HCT116 (cell line): ENCODE data around the gene NFIC. TPM values are rescaled to one million over a fixed set of nuclear protein-coding genes. Genes with fewer than 3 reads are reported as not detected.

Experiments
- ATAC-seq: fragments of 200-7000 bp; cut with Tn5 transposase; 2 replicates; pipeline ENCODE4 v1.9.1; 2020; ENCODE audit warnings: mild to moderate bottlenecking, moderate library complexity
- BruUV-seq: library from RNA; stranded (reverse); fragments of 400-500 nt; replicated peaks from 2 replicates; lab custom pipeline; 2021; lab: Mats Ljungman, UMichigan
- CTCF ChIA-PET: fragments of 300-600 bp; sonication (Branson Sonifier 250); formaldehyde crosslinking; loops from one replicate; lab custom pipeline; 2021; ENCODE audit warnings: antibody characterized with exemption; lab: Charles Lee
- POLR2A ChIA-PET: fragments of 300-600, 350-600 bp; sonication (Branson Sonifier 250); formaldehyde crosslinking; loops from one replicate; lab custom pipeline; 2021; ENCODE audit warnings: antibody characterized with exemption; lab: Charles Lee
- RAD21 ChIA-PET, 2 experiments: fragments of 300-600 bp; sonication (Branson Sonifier 250); formaldehyde crosslinking; loops; one replicate each; lab custom pipeline; 2023; ENCODE audit warnings: low total read pairs in 2 of 2; ENCODE audit not compliant: uncharacterized antibody in 2 of 2, unreplicated experiment in 2 of 2, low non-redundant PET in 1 of 2; lab: Charles Lee
- DNase-seq: peaks from one replicate; pipeline ENCODE4 v3.0.0-alpha.2; 2010; ENCODE audit warnings: low read depth, low spot score
- H2AFZ ChIP-seq: fragments of 200-600 bp; shearing (Covaris generic), sonication (generic); 2 replicates; pipeline ENCODE4 v1.6.1; 2017; ENCODE audit warnings: low read depth, mixed run types, mixed read lengths, antibody characterized with exemption, low read length; ENCODE audit not compliant: poor library complexity, severe bottlenecking
- H3K27ac ChIP-seq: 2 replicates; pipeline ENCODE4 v1.5.1; 2012; ENCODE audit warnings: low read depth, low read length
- H3K27me3 ChIP-seq: fragments of 200-600 bp; sonication (generic); 2 replicates; pipeline ENCODE4 v1.6.1; 2016; ENCODE audit warnings: mixed run types, low read length, mixed read lengths; ENCODE audit not compliant: insufficient read depth
- H3K36me3 ChIP-seq, 2 experiments: fragments of 200-500 bp in 1 of 2; fragments of 200-600 bp in 1 of 2; sonication (Bioruptor generic) in 1 of 2; sonication (generic) in 1 of 2; 2 replicates each; pipeline versions ENCODE4 v1.5.1 to v1.6.1; 2014 to 2016; ENCODE audit warnings: low read length in 2 of 2, inconsistent platforms in 1 of 2, mixed read lengths in 1 of 2, mixed run types in 1 of 2; ENCODE audit not compliant: insufficient read depth in 2 of 2, control insufficient read depth in 1 of 2
- H3K4me1 ChIP-seq, 2 experiments: fragments of 200-600 bp in 1 of 2; sonication (generic) in 1 of 2; 2 replicates each; pipeline versions ENCODE4 v1.5.1 to v1.6.1; 2012 to 2017; ENCODE audit warnings: low read length in 2 of 2, inconsistent platforms in 1 of 2, mild to moderate bottlenecking in 1 of 2, mixed read lengths in 1 of 2, mixed run types in 1 of 2, moderate library complexity in 1 of 2; ENCODE audit not compliant: insufficient read depth in 2 of 2, control insufficient read depth in 1 of 2
- H3K4me2 ChIP-seq: fragments of 200-600 bp; sonication (generic); 2 replicates; pipeline ENCODE4 v1.6.1; 2017; ENCODE audit warnings: mixed run types, low read length, mixed read lengths
- H3K4me3 ChIP-seq, 2 experiments: fragments of 200-600 bp in 1 of 2; sonication (generic) in 1 of 2; replicated peaks in 1 of 2; 2 replicates each; pipeline ENCODE4 v1.5.1; 2011 to 2016; ENCODE audit warnings: low read length in 2 of 2, control low read depth in 1 of 2, low read depth in 1 of 2, mild to moderate bottlenecking in 1 of 2, mixed read lengths in 1 of 2, mixed run types in 1 of 2
- H3K79me2 ChIP-seq: fragments of 200-600 bp; sonication (generic); 2 replicates; pipeline ENCODE4 v1.6.1; 2017; ENCODE audit warnings: mild to moderate bottlenecking, mixed run types, low read length, moderate library complexity, mixed read lengths; ENCODE audit not compliant: insufficient read depth
- H3K9ac ChIP-seq: fragments of 200-600 bp; sonication (generic); 2 replicates; pipeline ENCODE4 v1.6.1; 2016; ENCODE audit warnings: low read length, mixed read lengths
- H3K9me2 ChIP-seq: fragments of 200-600 bp; sonication (generic), shearing (Covaris generic); 2 replicates; pipeline ENCODE4 v1.6.1; 2017; ENCODE audit warnings: mixed run types, mild to moderate bottlenecking, moderate library complexity; ENCODE audit not compliant: insufficient read depth
- H3K9me3 ChIP-seq, 2 experiments: fragments of 200-500 bp in 1 of 2; fragments of 200-600 bp in 1 of 2; sonication (Bioruptor generic) in 1 of 2; sonication (generic) in 1 of 2; 2 replicates each; pipeline ENCODE4 v1.6.1; 2014 to 2017; ENCODE audit warnings: low read length in 2 of 2, mixed read lengths in 2 of 2, inconsistent platforms in 1 of 2, low read depth in 1 of 2, mild to moderate bottlenecking in 1 of 2, mixed run types in 1 of 2, moderate library complexity in 1 of 2; ENCODE audit not compliant: control insufficient read depth in 1 of 2, insufficient read depth in 1 of 2
- H4K20me1 ChIP-seq: fragments of 200-600 bp; sonication (generic), shearing (Covaris generic); 2 replicates; pipeline ENCODE4 v1.6.1; 2017; ENCODE audit warnings: mixed run types, mild to moderate bottlenecking, moderate library complexity; ENCODE audit not compliant: insufficient read depth
- ATF3 ChIP-seq: IDR thresholded peaks from 2 replicates; pipeline ENCODE4 v1.6.1; 2012
- CBX3 ChIP-seq: IDR thresholded peaks from 2 replicates; pipeline ENCODE4 v1.6.1; 2012; ENCODE audit warnings: low read depth
- CEBPB ChIP-seq: IDR thresholded peaks from 2 replicates; pipeline ENCODE4 v1.6.1; 2012; ENCODE audit warnings: low read depth
- CTCF ChIP-seq, 3 experiments: fragments of 200-600 bp in 1 of 3; sonication (generic) in 1 of 3; IDR thresholded peaks in 2 of 3; conservative IDR thresholded peaks in 1 of 3; 2 replicates each; pipeline ENCODE4 v1.5.1; 2012 to 2017; ENCODE audit warnings: low read depth in 2 of 3, low read length in 2 of 3, antibody characterized with exemption in 1 of 3, borderline replicate concordance in 1 of 3, control low read depth in 1 of 3, mild to moderate bottlenecking in 1 of 3, mixed read lengths in 1 of 3, mixed run types in 1 of 3, moderate library complexity in 1 of 3; ENCODE audit not compliant: insufficient read depth in 1 of 3
- EGR1 ChIP-seq: IDR thresholded peaks from 2 replicates; pipeline ENCODE4 v1.6.1; 2012; ENCODE audit warnings: low read depth
- ELF1 ChIP-seq: IDR thresholded peaks from 2 replicates; pipeline ENCODE4 v1.6.1; 2012; ENCODE audit warnings: low read depth, borderline replicate concordance
- EZH2 ChIP-seq: fragments of 200-600 bp; sonication (generic); IDR thresholded peaks from 2 replicates; pipeline ENCODE4 v1.6.1; 2017; ENCODE audit warnings: antibody characterized with exemption, mixed run types
- EZH2phosphoT487 ChIP-seq: fragments of 200-600 bp; IDR thresholded peaks from 2 replicates; pipeline ENCODE4 v1.6.1; 2018; ENCODE audit warnings: antibody characterized with exemption, borderline replicate concordance
- FOSL1 ChIP-seq: IDR thresholded peaks from 2 replicates; pipeline ENCODE4 v1.6.1; 2012; ENCODE audit warnings: low read depth
- JUND ChIP-seq: IDR thresholded peaks from 2 replicates; pipeline ENCODE4 v1.6.1; 2012
- RAD21 ChIP-seq: IDR thresholded peaks from 2 replicates; pipeline ENCODE4 v1.6.1; 2012; ENCODE audit warnings: low read depth, mild to moderate bottlenecking
- SIN3A ChIP-seq: IDR thresholded peaks from 2 replicates; pipeline ENCODE4 v1.6.1; 2012; ENCODE audit warnings: low read depth
- SP1 ChIP-seq: IDR thresholded peaks from 2 replicates; pipeline ENCODE4 v1.6.1; 2012; ENCODE audit warnings: low read depth
- TCF7L2 ChIP-seq: IDR thresholded peaks from 2 replicates; pipeline ENCODE4 v1.7.0; 2011; ENCODE audit warnings: borderline replicate concordance, inconsistent platforms; ENCODE audit not compliant: insufficient read depth, insufficient read length; ENCODE audit errors: extremely low read depth
- ZBTB33 ChIP-seq: IDR thresholded peaks from 2 replicates; pipeline ENCODE4 v1.6.1; 2011; ENCODE audit warnings: mild to moderate bottlenecking, low read length, moderate library complexity; ENCODE audit not compliant: insufficient replicate concordance; ENCODE audit errors: extremely low read depth
- ZFX ChIP-seq: fragments of 450-650 bp; IDR thresholded peaks from 2 replicates; pipeline ENCODE4 v1.6.1; 2017
- ZNF274 ChIP-seq: fragments of 200-500 bp; sonication (Bioruptor generic); IDR thresholded peaks from 2 replicates; pipeline ENCODE4 v1.6.1; 2014; ENCODE audit warnings: mild to moderate bottlenecking, low read depth, low read length, inconsistent platforms
- intact Hi-C: fragments of 100-400 bp; cut with micrococcal nuclease; formaldehyde crosslinking; loops from 2 replicates; pipeline ENCODE4 v1.10.0; 2022
- total RNA-seq: library from RNA; stranded (reverse); gene quantifications from one replicate; pipeline ENCODE4 v1.2.1, GENCODE V29; 2021; ENCODE audit not compliant: unreplicated experiment

Gene NFIC
- total RNA-seq, 1 experiment from 2014 or later: 116 TPM

DNA sequence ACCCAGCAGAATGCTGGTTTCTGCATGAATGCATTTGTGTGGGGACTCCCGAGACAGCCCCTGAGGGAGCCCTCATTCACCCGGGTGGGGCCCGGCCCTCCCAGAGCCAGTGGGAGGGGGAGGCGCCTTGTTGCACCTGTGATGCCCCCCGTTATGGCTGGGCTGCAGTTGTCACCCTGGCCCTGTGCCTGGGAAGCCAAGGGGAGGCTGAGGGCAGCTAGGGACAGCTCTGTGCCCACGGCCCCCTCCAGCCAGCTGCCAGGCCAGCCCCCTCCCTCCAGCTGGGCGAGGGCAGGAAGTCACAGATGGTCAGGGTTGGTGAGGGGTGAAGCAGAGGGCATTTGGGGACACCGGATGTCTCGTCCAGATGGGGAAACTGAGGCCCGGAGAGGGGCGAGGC lies 26.1 kb downstream of the NFIC start:
- no peak overlapping the region for H2AFZ ChIP-seq
- ChIA-PET CTCF (interaction anchor here (2.0 kb wide), 1 partner anchor 37 kb away, joined by 4 read pairs; no protein-coding TSS in a partner anchor), POLR2A (no interaction called here)
- DNase-seq: no peak
- H3K4me3 ChIP-seq: no peak overlapping the region
- BruUV-seq: no TSS peak
- H3K27ac ChIP-seq: no peak overlapping the region; the same call in 1 of the 2 replicates
- H3K9ac ChIP-seq: no peak overlapping the region
- H4K20me1 ChIP-seq: peaks cover 10% of the 10 kb centered on the region; the same call in 1 of the 2 replicates
- H3K9me3 ChIP-seq: no peaks in the 10 kb centered on the region
- H3K79me2 ChIP-seq: peaks cover 99% of the 10 kb centered on the region
- intact Hi-C loops: no loop called here
- H3K4me2 ChIP-seq: no peak overlapping the region
- no peaks in the 10 kb centered on the region for H3K27me3 ChIP-seq
- peaks cover 0 to 12% of the 10 kb centered on the region in 2 experiments; a peak in 1 of 4 replicates for H3K36me3 ChIP-seq
- peaks cover 36 to 45% of the 10 kb centered on the region in 2 experiments for H3K4me1 ChIP-seq
- H3K9me2 ChIP-seq: no peaks in the 10 kb centered on the region
- no peak for ATAC-seq
- TF ChIP-seq CEBPB (no peak), ZFX (no peak), ZBTB33 (no peak), JUND (no peak), RAD21 (no peak), CBX3 (no peak), CTCF (IDR thresholded peaks at IDR 0.05 in 2 of 3, conservative IDR thresholded peaks at IDR 0.05 in 1 of 3; ENCODE audit: borderline replicate concordance in 1 of 3, insufficient read depth in 1 of 3, low read depth in 2 of 3, low read length in 2 of 3) (no peak), EZH2 (no peak), ELF1 (no peak), EGR1 (no peak), ATF3 (no peak), ZNF274 (no peak), SP1 (no peak), SIN3A (no peak), FOSL1 (no peak), TCF7L2 (no peak), EZH2phosphoT487 (no peak)
- TF ChIP-seq, all 23 proteins: peak for 0
- RAD21 ChIA-PET: no interaction called here
